Stimulated activated CD4-positive, alpha-beta T cell treated with anti-CD3 and anti-CD28 coated beads, Interleukin-1b, Interleukin-23, amount 100 ng/mL, for 24 hours (primary cell): ENCODE results near the gene TTC21A.

Experiments
- DNase-seq, 4 experiments: peaks; one replicate each; pipeline ENCODE4 v3.0.0-alpha.2; 2020; ENCODE audit warnings: low read depth in 4 of 4, low spot score in 1 of 4

TTC21A gene

DNA sequence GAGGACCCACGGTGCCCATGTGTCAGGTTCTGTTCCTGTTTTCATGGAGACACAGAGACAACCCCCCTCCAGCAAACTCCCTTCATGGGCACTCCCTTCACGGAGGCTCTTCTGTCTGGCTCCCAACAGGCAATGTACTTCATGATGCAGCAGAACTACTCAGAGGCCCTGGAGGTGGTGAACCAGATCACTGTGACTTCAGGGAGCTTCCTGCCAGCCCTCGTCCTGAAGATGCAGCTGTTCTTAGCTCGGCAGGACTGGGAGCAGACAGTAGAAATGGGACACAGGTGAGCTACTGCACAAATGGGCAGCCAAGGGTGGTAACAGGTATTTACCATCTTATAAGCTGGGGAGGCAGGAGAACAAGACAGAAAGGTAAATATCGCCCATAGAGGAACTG lies 7.0 kb downstream of the TTC21A start:
- DNase-seq = no peak

- no peak for DNase-seq
Measured at GRCh38 chr3:39115870-39116269, 8.4 kb downstream of the TTC21A start.

DNA sequence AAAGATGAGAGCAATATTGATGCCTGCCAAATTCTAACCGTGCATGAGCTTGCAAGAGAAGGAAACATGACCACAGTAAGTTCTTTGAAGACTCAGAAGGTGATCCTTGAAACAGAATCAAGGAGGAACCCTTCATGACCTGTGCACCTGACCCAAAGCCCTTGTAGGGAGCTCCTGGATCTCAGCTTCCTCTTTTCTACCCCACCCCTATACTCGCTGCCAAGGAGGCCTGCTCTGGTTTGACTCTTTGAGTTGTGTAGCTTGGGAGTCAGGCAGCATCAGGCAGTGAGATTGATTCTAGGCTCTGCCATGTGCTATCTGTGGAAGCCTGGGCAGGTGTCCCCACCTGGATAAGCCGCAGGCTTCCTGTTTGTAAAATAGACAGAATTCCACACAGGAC lies 10.6 kb downstream of the TTC21A start:
- no peak for DNase-seq

DNA sequence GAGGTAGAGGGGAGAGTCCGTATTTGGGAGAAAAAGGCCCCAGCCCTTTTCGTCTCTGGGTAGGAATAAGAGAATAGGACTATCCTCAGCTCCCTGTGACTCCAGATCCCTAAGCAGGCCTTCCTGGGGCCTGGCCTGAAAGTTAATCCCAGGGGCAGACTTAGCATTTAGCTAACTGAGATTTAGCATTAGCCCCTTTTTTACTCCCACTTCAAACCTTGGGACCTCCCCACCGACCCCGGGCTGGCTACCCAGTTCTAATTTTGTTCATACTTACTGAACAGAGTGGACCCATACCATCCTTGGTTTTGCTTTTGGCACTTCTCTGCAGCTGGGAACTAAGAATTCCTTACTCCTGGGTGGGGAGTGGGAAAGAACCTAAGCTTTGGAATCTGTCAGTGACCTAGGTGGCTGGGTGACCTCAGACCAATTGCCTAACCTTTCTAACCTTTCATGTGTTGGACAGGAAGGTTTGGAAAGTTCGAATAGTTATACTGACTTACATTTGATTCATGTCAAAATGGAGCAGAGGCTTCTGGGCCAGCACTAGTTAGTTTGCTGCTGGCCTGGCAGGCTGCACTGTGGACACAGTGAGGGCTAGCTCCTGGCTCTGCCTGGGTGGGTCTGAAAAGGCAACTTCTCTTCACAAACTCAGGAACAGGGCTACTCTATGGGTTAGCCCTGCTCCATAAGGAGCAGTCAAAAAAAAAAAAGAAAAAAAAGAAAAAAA lies 11.6 kb downstream of the TTC21A start:
- no peak for DNase-seq

- no peak for DNase-seq
Measured at GRCh38 chr3:39121621-39122020, 14.1 kb downstream of the TTC21A start.

- DNase-seq = no peak
Measured at GRCh38 chr3:39122813-39123212, 15.3 kb downstream of the TTC21A start.

DNA sequence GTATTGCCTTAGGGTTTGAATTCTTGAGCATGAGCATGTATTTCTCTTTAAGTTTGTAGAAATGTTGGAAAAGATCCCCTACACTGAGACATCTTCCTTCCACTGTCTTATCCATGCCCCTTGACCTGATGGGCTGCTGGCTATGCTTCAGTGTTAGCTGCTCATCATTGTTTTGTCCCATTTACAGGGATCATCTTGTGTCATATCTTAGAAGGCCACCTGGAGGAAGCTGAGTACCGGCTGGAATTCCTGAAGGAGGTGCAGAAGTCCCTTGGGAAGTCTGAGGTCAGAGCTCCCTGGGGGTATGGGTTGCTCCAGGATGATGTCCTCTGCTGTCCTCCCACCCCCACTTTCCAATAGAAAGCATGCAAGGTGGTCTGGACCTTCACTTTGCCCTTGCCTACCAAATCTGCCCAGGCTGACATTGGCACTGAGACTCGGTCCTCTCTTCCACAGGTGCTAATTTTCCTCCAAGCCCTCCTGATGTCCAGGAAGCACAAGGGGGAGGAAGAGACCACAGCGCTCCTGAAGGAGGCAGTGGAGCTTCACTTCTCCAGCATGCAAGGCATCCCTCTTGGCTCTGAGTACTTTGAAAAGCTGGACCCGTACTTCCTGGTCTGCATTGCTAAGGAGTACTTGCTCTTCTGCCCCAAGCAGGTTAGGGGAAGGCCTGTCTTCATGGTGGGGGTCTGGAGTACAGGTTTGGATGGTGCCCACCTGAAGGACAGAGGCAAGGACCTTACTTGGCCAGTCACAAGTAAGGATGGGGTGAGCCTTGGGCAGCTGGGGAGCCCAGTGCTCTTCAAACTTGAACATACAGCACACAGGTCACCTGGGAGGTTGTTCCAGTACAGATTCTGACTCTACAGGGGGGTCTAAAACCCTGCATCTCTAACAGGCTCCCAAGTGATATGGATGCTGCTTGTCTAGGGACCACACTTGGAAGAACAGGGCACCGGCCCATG lies 17.7 kb downstream of the TTC21A start:
- DNase-seq = no peak

DNA sequence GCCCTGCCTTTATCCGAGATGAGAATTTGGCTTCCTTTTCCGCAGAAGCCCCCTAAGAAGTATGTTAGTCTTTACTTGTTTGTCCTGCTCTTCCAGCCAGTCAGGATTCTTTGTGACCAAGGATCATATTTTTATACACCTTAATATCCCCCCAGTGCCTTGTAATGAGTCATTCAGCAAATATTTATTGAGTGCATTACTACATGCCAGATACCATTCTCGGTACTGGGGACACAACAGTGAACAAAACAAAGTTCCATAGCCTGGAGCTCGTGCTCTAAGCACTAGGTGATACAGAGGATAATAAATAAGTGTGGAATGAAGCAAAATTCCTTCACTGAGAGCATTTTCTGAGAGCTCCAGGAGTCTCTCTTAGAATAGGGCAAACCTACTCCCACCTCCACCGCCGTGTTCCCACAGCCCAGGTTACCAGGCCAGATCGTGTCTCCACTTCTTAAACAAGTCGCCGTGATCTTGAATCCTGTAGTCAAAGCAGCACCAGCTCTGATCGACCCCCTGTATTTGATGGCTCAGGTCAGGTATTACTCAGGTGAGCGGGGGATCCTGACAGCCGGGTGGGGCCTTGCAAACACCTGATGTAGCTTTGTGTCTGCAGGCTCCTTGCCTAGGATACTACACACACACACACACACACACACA lies 18.5 kb downstream of the TTC21A start:
- no peak for DNase-seq

DNA sequence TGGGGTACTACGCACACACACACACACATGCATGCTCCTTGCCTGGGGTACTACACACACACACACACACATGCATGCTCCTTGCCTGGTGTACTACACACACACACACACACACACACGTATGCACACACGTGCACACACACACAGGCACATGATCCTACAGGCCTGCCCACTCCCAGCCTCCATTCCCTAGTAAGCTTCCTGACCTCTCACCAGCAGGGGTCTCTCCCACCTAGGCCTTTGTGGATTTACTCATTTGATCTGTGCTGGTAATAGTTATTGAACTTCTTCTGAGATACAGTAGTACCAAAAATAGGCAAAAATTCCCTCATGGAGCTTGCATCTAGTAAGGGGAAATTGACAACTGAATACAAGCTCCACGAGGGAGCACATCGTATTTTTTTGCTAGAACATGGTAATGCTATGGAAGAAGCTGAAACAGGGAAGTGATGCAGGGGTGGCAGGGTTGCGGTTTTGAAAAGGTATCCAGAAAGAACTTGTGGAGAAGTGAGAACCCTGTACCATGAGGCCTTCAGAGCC lies 19.1 kb downstream of the TTC21A start:
- no peak for DNase-seq

- no peak for DNase-seq
Measured at GRCh38 chr3:39127269-39127907, 19.9 kb downstream of the TTC21A start.

GRCh38 chr3:39127908-39128304 lies 20.4 kb downstream of the TTC21A start:
- DNase-seq = no peak

- DNase-seq = no peak
Measured at GRCh38 chr3:39128951-39129350, 21.5 kb downstream of the TTC21A start.

- DNase-seq = no peak
Measured at GRCh38 chr3:39130026-39130425, 22.5 kb downstream of the TTC21A start.

GRCh38 chr3:39130693-39131265 lies 23.3 kb downstream of the TTC21A start:
- no peak for DNase-seq

GRCh38 chr3:39132096-39133092 lies 24.9 kb downstream of the TTC21A start:
- no peak for DNase-seq

DNA sequence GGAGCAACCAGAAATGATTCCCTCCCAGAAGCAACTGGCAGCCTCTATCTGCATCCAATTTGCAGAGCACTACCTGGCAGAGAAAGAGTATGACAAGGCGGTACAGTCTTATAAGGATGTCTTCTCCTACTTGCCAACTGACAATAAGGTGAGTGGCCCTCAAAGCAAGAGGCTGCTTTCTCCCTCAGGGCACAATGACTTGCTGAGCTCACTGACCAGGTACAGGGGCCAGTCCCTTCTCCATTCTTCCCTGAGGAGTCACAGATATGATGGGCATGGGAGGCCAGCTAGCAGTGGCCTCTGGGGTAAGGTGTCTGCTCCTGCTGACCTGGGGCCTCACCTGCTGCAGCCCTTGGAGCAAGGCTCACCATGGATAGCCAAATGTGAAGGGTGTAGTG lies 25.6 kb downstream of the TTC21A start:
- no peak for DNase-seq

- DNase-seq = no peak
Measured at GRCh38 chr3:39133822-39134221, 26.3 kb downstream of the TTC21A start.

- DNase-seq = no peak
Measured at GRCh38 chr3:39134305-39134704, 26.8 kb downstream of the TTC21A start.

- no peak for DNase-seq
Measured at GRCh38 chr3:39135170-39135805, 27.8 kb downstream of the TTC21A start.
